ENCODE results near the gene SLC39A11.
A peak's percentile ranks its signal among the peaks of the same experiment; 100 is the strongest.
"Not testable (repeated sequence)": the region's sequence is repeated elsewhere in the genome, so short reads cannot be mapped to it uniquely, and the experiment has no call there.

The SLC39A11 gene

GRCh38 chr17:72862276-72862999 is 230.1 kb downstream of the SLC39A11 start:
- no peak for DNase-seq

GRCh38 chr17:72861811-72862210 is 230.7 kb downstream of the SLC39A11 start:
- DNase-seq, result no peak

- DNase-seq, result no peak
These were observed 231.7 kb downstream of the SLC39A11 start for GRCh38 chr17:72860778-72861177.

- DNase-seq, result no peak
These were observed 233.5 kb downstream of the SLC39A11 start for GRCh38 chr17:72858826-72859495.

- no peak for DNase-seq
These were observed 238.8 kb downstream of the SLC39A11 start for GRCh38 chr17:72853440-72854415.

- DNase-seq, result peak; percentile 11
These were observed 240.1 kb downstream of the SLC39A11 start for GRCh38 chr17:72852277-72852938.

- DNase-seq, result peak; percentile 81
These were observed 241.9 kb downstream of the SLC39A11 start for GRCh38 chr17:72850410-72851118.

- DNase-seq, result no peak
These were observed 246.1 kb downstream of the SLC39A11 start for GRCh38 chr17:72846399-72846798.

- DNase-seq, result no peak
These were observed 248.9 kb downstream of the SLC39A11 start for GRCh38 chr17:72843591-72843990.

- no peak for DNase-seq
These were observed 252.5 kb downstream of the SLC39A11 start for GRCh38 chr17:72840019-72840418.

GRCh38 chr17:72839131-72839725 is 253.3 kb downstream of the SLC39A11 start:
- no peak for DNase-seq

- no peak for DNase-seq
These were observed 253.9 kb downstream of the SLC39A11 start for GRCh38 chr17:72838581-72838980.

- no peak for DNase-seq
These were observed 254.4 kb downstream of the SLC39A11 start for GRCh38 chr17:72838068-72838467.

GRCh38 chr17:72837335-72837734 is 255.2 kb downstream of the SLC39A11 start:
- DNase-seq, result no peak

- no peak for DNase-seq
These were observed 259.2 kb downstream of the SLC39A11 start for GRCh38 chr17:72833128-72833765.

GRCh38 chr17:72832306-72832705 is 260.2 kb downstream of the SLC39A11 start:
- DNase-seq, result no peak

GRCh38 chr17:72829883-72830282 is 262.6 kb downstream of the SLC39A11 start:
- DNase-seq, result no peak

GRCh38 chr17:72826602-72827001 is 265.9 kb downstream of the SLC39A11 start:
- DNase-seq, result peak; percentile 45

- DNase-seq, result not testable (repeated sequence)
These were observed 266.4 kb downstream of the SLC39A11 start for GRCh38 chr17:72826059-72826458.

- DNase-seq, result no peak
These were observed 267.3 kb downstream of the SLC39A11 start for GRCh38 chr17:72825218-72825617.

GRCh38 chr17:72824267-72824666 is 268.2 kb downstream of the SLC39A11 start:
- DNase-seq, result not testable (repeated sequence)
